Glomerular endothelial cell (primary cell): ENCODE results near the gene PSMB11. TPM values are rescaled to one million over a fixed set of nuclear protein-coding genes. Genes with fewer than 3 reads are reported as not detected.
"Not testable (repeated sequence)": the region's sequence is repeated elsewhere in the genome, so short reads cannot be mapped to it uniquely, and the experiment has no call there.

ENCODE experiments used
- DNase-seq: peaks from one replicate; pipeline ENCODE4 v3.0.0-alpha.2; 2011; ENCODE audit warnings: low read depth, low spot score; ENCODE audit errors: extremely low read depth
- total RNA-seq: library from RNA; depleted of rRNA; stranded (reverse); fragments of >200 nt; gene quantifications from 2 replicates; pipeline ENCODE4 v1.2.3, GENCODE V29; 2015

PSMB11 gene, protein sequence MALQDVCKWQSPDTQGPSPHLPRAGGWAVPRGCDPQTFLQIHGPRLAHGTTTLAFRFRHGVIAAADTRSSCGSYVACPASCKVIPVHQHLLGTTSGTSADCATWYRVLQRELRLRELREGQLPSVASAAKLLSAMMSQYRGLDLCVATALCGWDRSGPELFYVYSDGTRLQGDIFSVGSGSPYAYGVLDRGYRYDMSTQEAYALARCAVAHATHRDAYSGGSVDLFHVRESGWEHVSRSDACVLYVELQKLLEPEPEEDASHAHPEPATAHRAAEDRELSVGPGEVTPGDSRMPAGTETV
- total RNA-seq: not detected in 2 replicates

DNA sequence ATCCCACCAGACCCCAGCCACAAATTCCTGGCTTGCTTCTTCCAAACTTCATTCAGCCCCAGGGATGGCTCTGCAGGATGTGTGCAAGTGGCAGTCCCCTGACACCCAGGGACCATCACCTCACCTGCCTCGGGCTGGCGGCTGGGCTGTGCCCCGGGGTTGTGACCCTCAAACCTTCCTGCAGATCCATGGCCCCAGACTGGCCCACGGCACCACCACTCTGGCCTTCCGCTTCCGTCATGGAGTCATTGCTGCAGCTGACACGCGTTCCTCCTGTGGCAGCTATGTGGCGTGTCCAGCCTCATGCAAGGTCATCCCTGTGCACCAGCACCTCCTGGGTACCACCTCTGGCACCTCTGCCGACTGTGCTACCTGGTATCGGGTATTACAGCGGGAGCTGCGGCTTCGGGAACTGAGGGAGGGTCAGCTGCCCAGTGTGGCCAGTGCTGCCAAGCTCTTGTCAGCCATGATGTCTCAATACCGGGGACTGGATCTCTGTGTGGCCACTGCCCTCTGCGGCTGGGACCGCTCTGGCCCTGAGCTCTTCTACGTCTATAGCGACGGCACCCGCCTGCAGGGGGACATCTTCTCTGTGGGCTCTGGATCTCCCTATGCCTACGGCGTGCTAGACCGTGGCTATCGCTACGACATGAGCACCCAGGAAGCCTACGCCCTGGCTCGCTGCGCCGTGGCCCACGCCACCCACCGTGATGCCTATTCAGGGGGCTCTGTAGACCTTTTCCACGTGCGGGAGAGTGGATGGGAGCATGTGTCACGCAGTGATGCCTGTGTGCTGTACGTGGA lies at the start of gene PSMB11:
PSMB11 (plus strand) TSS at position 51 of the 804 bp plus-strand sequence; CDS start at position 65, 14 bp downstream.
- no peak for DNase-seq

- DNase-seq: no peak
These were observed 48.5 kb upstream of the PSMB11 start for GRCh38 chr14:22993517-22993916.

DNA sequence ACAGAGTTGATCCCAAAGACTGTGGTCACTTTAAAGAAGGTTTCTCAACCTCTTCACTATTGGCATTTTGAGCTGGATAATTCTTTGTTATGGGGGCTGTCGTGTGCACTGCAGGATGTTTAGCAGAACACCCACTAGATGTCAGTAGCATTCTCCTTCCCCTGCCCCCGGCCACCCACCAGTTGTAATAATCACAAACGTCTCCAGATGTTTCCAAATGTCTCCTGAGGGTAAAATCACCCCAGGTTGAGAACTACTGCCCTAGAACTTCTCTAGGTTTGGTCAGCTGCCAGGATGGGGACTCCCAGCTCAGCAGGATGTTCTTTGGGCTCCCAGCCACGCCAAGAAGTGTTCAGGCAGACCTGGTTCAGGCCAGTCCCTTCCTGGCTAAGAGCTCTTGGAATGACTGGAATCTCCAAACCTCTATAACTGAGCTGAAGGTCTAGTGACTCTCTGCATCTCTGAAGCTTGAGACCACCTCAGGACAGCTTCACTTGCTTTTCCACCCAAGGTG lies 47.2 kb upstream of the PSMB11 start:
- DNase-seq: no peak

DNA sequence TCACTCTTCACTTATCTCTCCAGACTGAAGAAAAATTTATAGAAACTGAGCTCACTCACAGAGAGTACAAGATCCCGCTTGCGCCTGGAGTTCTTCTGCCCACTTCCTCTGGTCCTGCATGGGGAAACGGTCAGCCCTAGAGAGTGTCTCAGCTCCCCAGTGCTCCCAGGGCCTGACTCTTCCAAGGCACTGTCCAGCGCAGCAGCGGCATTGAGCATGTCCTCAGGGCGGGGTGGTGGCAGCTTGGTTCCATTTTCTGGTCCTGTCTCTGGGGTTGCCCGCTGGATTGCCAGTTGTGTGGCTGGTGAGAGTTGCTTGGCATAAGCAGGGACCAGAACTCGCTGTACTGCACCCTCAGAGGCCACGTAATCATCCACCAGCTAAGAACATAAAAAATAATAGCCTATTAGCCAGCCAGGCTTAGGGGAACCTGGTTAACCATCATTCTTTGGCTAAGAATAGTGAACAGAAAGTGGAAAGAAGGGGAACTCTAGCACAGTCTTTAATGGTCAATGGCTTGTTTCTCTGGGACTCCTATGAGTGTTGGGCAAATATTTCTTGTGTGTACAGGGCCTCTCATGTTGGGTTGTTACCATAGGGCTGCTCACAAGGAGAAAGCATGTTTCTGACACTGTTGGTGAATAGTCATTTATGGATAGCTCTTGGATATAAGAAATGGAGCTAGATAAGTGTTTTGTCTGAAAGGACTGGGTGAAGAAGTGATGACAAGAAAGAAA lies 46.0 kb upstream of the PSMB11 start:
- DNase-seq: no peak

DNA sequence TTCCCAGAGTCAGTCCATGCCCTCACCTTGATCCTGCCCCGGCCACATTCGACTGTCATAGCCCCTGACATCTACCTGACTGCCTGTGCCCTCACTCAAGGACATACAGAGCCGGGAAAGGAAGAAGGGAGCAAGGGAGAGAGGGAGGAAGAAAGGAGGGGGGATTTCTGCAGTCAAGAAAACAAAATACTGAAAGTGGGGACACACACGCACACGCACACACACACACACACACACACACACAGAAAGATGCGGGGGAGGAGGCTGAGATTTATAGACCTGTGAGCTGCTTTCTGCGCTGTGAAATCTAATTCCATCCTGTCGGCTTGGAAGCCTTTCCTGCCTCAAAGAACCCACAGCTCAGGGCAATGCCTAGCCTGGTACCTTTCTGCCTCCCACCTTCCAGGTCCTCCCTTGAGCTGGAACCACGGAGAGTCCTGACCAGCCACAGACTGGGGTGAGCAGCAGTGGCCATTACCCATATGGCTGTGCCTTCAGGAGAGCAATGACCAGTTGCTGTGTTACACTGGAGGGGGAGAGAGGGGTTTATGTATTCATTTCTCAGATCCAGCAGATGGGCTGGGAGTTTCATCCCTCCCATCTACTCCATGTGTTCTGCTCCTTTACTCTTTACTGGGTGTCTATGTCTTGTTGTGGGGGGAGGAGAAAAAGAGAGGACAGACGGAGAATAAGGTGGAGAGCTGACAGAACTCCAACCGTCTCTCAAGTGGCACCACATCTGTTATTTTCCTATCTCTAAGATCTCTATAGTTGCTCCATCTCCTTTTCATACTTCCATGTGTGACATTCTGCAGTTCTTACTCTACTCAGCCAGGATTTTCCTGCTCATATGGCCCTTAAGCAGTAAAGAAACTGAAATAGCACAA lies 45.0 kb upstream of the PSMB11 start:
- no peak for DNase-seq

- DNase-seq: no peak
These were observed 44.2 kb upstream of the PSMB11 start for GRCh38 chr14:22997676-22998323.

- DNase-seq: no peak
These were observed 43.5 kb upstream of the PSMB11 start for GRCh38 chr14:22998329-22999012.

DNA sequence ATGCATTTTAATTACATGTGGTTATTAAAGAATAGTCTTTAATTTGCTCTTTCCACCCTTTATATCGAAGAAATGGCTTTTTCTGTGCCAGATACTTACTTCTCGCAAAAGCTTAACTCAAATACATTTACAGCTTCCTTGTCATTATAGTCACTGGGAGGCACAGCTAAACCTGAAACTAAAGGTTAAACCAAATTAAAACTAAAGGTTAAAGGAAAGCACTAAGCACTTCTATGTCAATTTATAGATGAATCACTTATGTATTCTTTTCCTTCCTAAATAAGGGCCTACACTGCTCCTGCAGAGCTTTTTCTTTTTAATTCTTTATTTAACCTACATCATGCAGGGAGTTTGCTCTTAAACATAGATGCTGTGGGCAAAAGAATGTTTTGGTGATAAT lies 41.2 kb upstream of the PSMB11 start:
- DNase-seq: no peak

DNA sequence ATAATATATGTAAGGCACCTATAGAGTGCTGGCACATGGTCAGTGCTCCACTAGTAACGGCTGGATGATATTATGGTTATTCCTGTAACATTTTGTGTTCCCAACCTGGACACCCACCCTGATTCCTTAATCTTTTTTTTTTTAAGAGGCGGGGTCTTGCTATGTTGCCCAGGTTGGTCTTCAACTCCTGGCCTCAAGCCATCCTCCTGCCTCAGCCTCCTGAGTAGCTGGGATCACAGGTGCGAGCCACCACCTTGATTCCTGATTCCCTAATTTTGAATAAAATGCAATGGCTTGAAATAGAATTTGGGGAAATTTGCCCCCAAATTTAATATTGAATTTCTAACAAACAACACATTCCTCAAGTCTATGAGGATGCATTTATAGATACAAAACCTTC lies 39.4 kb upstream of the PSMB11 start:
- no peak for DNase-seq

- DNase-seq: not testable (repeated sequence)
These were observed 37.7 kb upstream of the PSMB11 start for GRCh38 chr14:23004274-23004673.

GRCh38 chr14:23005451-23006187 lies 36.4 kb upstream of the PSMB11 start:
- no peak for DNase-seq

GRCh38 chr14:23006188-23006534 lies 35.9 kb upstream of the PSMB11 start:
- DNase-seq: no peak

DNA sequence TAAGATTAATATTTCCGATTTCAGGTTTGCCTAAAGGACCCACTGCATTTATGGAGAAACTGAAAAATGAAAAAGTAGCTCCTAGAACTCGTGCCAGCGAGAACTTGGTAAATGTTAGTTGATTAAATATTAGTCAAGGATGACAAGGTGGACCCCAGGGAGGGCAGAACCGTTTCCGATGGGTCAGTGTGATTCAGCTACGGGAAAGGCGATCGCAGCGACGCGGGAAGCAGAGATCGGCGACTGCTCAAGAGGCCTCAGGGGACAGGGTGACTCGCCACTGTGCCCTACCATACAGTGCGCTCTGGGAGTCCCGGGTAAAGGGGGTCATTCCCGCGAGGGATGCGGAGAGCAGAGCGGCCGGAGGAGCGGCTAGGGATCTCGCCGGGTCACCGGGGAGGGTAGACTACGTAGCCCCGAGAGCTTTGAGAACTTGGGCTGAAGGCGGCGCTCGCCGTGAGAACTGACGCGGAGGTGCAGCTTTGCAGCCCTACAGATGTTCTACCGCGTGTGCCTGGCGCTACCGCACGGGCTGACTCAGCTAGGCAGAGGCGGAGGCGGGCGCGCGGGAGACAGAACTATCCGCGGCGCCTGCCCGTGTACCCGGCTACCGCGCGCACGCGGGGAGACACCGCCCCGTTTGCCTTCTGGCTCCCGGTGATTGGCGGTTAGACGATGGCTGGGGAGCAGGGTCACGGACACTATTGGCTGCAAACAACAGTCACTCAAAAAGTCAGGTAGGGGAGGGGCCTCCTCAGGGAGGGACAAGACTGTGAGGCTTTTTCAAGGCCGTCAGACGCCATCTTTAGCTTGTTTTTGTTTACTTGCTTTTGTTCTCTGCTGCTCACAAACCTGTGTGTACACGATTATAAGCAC lies 35.2 kb upstream of the PSMB11 start:
- DNase-seq: peak; percentile 80

DNA sequence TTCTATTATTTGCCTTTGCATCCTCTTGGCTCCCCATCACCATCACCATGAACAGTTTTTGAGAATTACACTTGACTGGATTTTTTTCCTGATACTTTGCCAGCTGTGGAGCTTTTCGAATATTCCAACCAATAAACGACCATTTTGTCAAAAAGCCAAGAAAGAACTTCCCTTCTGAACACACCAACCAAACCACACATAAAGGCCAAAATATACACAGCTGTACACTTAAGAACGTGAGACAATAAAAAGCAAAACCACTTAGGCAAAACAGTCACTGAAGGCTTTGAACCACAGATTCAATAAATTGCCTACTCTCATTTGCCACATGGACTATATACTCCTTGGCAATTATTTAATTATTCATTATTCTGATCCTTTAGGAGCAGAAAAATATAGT lies 33.2 kb upstream of the PSMB11 start:
- DNase-seq: no peak

- DNase-seq: no peak
These were observed 32.5 kb upstream of the PSMB11 start for GRCh38 chr14:23009483-23009938.

- no peak for DNase-seq
These were observed 31.9 kb upstream of the PSMB11 start, which contains the start of gene C14orf93 for GRCh38 chr14:23009939-23010726. C14orf93 (minus strand) TSS chr14:23010143; CDS start chr14:22999023, 11,120 bp downstream.
